ENCODE results near the gene P3H1. TPM values are rescaled to one million over a fixed set of nuclear protein-coding genes. Genes with fewer than 3 reads are reported as not detected.

P3H1 gene
- total and polyA plus RNA-seq, 9 donors = 22.5 to 47.0 (median 39.4) TPM

GRCh38 chr1:42765832-42766740, 742 bp downstream of the P3H1 start:
- Histone ChIP-seq H3K27ac (peak overlapping the region; percentile 67 to 80), H3K4me1 (ENCODE audit: insufficient read depth) (peaks cover 9% of the 10 kb centered on the region), H3K36me3 (no peaks in the 10 kb centered on the region), H3K27me3 (no peaks in the 10 kb centered on the region), H3K4me3 (peak overlapping the region; percentile 81), H3K9me3 (no peaks in the 10 kb centered on the region)
- TF ChIP-seq CTCF (IDR thresholded peaks at IDR 0.05) (peak in 1 of 3 donors; percentile 23), POLR2A (IDR thresholded peaks at IDR 0.05) (no peak)
- WGBS, 3 donors = 1% methylated on average over 28 to 44 of the region's 44 CpGs
- intact Hi-C loops (cut with DNase I) = loop anchor here in 3 of 4 donors (10.0 kb wide), 3 partner anchors 49 to 159 kb away; partner anchors contain the start of genes YBX1 (in 2 of the 3), ERMAP (in 1 of the 3) and SVBP (in 1 of the 3)
- DNase-seq = peak; percentile 36 to 54 (median 47)

- peaks cover 8% of the 10 kb centered on the region for H3K4me1 ChIP-seq (ENCODE audit: insufficient read depth)
- H3K27ac ChIP-seq = peak overlapping the region in 1 of 2 donors; percentile 80
- H3K27me3 ChIP-seq = no peaks in the 10 kb centered on the region
- H3K36me3 ChIP-seq = no peaks in the 10 kb centered on the region
- 3 to 6% (median 3%) methylated on average over 7 of the region's 7 CpGs for WGBS, 3 donors
- intact Hi-C loops (cut with DNase I) = loop anchor here in 3 of 4 donors (10.0 kb wide), 3 partner anchors 50 to 160 kb away; partner anchors contain the start of genes YBX1 (in 2 of the 3), ERMAP (in 1 of the 3) and SVBP (in 1 of the 3)
- no peak for DNase-seq
- TF ChIP-seq EP300 (IDR thresholded peaks at IDR 0.05) = no peak
- TF ChIP-seq POLR2A (IDR thresholded peaks at IDR 0.05) = no peak
- no peak for TF ChIP-seq CTCF (IDR thresholded peaks at IDR 0.05)
- peak overlapping the region; percentile 81 for H3K4me3 ChIP-seq
- H3K9me3 ChIP-seq = no peaks in the 10 kb centered on the region
These were observed 1.6 kb downstream of the P3H1 start for GRCh38 chr1:42765269-42765668.

GRCh38 chr1:42762269-42762668, 4.6 kb downstream of the P3H1 start:
- intact Hi-C loops (cut with DNase I) = loop anchor here in 3 of 4 donors (10.0 kb wide), 3 partner anchors 53 to 163 kb away; partner anchors contain the start of genes YBX1 (in 2 of the 3), ERMAP (in 1 of the 3) and SVBP (in 1 of the 3)
- WGBS, 3 donors = 71 to 79% (median 72%) methylated on average over 5 of the region's 5 CpGs
- peaks cover 5% of the 10 kb centered on the region for H3K4me1 ChIP-seq (ENCODE audit: insufficient read depth)
- H3K27me3 ChIP-seq = no peaks in the 10 kb centered on the region
- H3K4me3 ChIP-seq = no peak overlapping the region
- no peak for DNase-seq
- H3K27ac ChIP-seq = no peak overlapping the region
- TF ChIP-seq POLR2A (IDR thresholded peaks at IDR 0.05) (no peak), CTCF (IDR thresholded peaks at IDR 0.05) (no peak), EP300 (IDR thresholded peaks at IDR 0.05) (no peak)
- H3K36me3 ChIP-seq = no peaks in the 10 kb centered on the region
- H3K9me3 ChIP-seq = no peaks in the 10 kb centered on the region

- Histone ChIP-seq H3K4me1 (ENCODE audit: insufficient read depth) (peaks cover 5% of the 10 kb centered on the region), H3K27me3 (no peaks in the 10 kb centered on the region), H3K36me3 (no peaks in the 10 kb centered on the region), H3K9me3 (no peaks in the 10 kb centered on the region), H3K27ac (no peak overlapping the region), H3K4me3 (no peak overlapping the region)
- DNase-seq = no peak
- intact Hi-C loops (cut with DNase I) = loop anchor here in 3 of 4 donors (10.0 kb wide), 3 partner anchors 53 to 163 kb away; partner anchors contain the start of genes YBX1 (in 2 of the 3), ERMAP (in 1 of the 3) and SVBP (in 1 of the 3)
- TF ChIP-seq CTCF (IDR thresholded peaks at IDR 0.05) (no peak), POLR2A (IDR thresholded peaks at IDR 0.05) (no peak), EP300 (IDR thresholded peaks at IDR 0.05) (no peak)
- WGBS, 3 donors = 82 to 89% (median 87%) methylated on average over 4 of the region's 4 CpGs
These were observed 5.3 kb downstream of the P3H1 start for GRCh38 chr1:42761567-42761966.

Data from ovary (tissue), 9 donors.